CD4-positive, alpha-beta T cell (primary cell): ENCODE measurements around the gene GPC6. TPM values are rescaled to one million over a fixed set of nuclear protein-coding genes. Genes with fewer than 3 reads are reported as not detected.
"Not testable (repeated sequence)": the region's sequence is repeated elsewhere in the genome, so short reads cannot be mapped to it uniquely, and the experiment has no call there.

Experiments used
- ATAC-seq: fragments of 200-7000 bp; cut with Tn5 transposase; one replicate; pipeline ENCODE4 v1.10.0; 2022; ENCODE audit warnings: mild to moderate bottlenecking; ENCODE audit not compliant: poor library complexity
- CTCF ChIA-PET: fragments of 350-600 bp; sonication (Branson Sonifier 250); formaldehyde crosslinking; loops from one replicate; lab custom pipeline; 2021; ENCODE audit warnings: antibody characterized with exemption, inconsistent platforms; lab: Charles Lee
- POLR2A ChIA-PET: fragments of 350-600 bp; sonication (Branson Sonifier 250); formaldehyde crosslinking; loops from one replicate; lab custom pipeline; 2021; ENCODE audit warnings: antibody characterized with exemption, inconsistent platforms; lab: Charles Lee
- DNase-seq, 14 experiments: peaks; one replicate each; pipeline ENCODE4 v3.0.0-alpha.2; 2013 to 2020; ENCODE audit warnings: mixed read lengths in 2 of 14
- H3K27ac ChIP-seq, 2 donors: one replicate each; pipeline versions ENCODE4 v1.5.1 to v1.7.0; 2013; ENCODE audit warnings: low read length in 2 of 2, low read depth in 1 of 2, mild to moderate bottlenecking in 1 of 2
- H3K27me3 ChIP-seq, 2 experiments: 1 replicate in 1 of 2; 2 replicates in 1 of 2; pipeline versions ENCODE4 v1.6.1 to v1.7.0; 2013; ENCODE audit warnings: low read length in 2 of 2, control low read depth in 1 of 2, mild to moderate bottlenecking in 1 of 2, moderate library complexity in 1 of 2; ENCODE audit not compliant: insufficient read depth in 2 of 2, control insufficient read depth in 1 of 2
- H3K36me3 ChIP-seq: one replicate; pipeline ENCODE4 v1.6.1; 2013; ENCODE audit warnings: low read length, control low read depth; ENCODE audit not compliant: insufficient read depth
- H3K4me1 ChIP-seq: one replicate; pipeline ENCODE4 v1.6.1; 2013; ENCODE audit warnings: low read length, control low read depth; ENCODE audit not compliant: insufficient read depth
- H3K4me3 ChIP-seq: one replicate; pipeline ENCODE4 v1.5.1; 2013; ENCODE audit warnings: mild to moderate bottlenecking, low read length, moderate library complexity
- H3K9me3 ChIP-seq, 2 experiments: 1 replicate in 1 of 2; 2 replicates in 1 of 2; pipeline versions ENCODE4 v1.6.1 to v1.7.0; 2013; ENCODE audit warnings: low read length in 2 of 2, mild to moderate bottlenecking in 2 of 2, control low read depth in 1 of 2, moderate library complexity in 1 of 2; ENCODE audit not compliant: control insufficient read depth in 1 of 2, insufficient read depth in 1 of 2
- H3K27ac Mint-ChIP-seq: one replicate; pipeline ENCODE4 v1.8.0; 2020; ENCODE audit warnings: mixed read lengths
- H3K27me3 Mint-ChIP-seq: one replicate; pipeline ENCODE4 v1.8.0; 2021; ENCODE audit warnings: mixed read lengths
- H3K36me3 Mint-ChIP-seq: one replicate; pipeline ENCODE4 v1.8.0; 2021; ENCODE audit warnings: low read depth, mixed read lengths
- H3K4me1 Mint-ChIP-seq: one replicate; pipeline ENCODE4 v1.8.0; 2021; ENCODE audit warnings: low read depth, mixed read lengths
- H3K4me3 Mint-ChIP-seq: one replicate; pipeline ENCODE4 v1.8.0; 2020; ENCODE audit warnings: mild to moderate bottlenecking, mixed read lengths
- H3K9me3 Mint-ChIP-seq: one replicate; pipeline ENCODE4 v1.8.0; 2020; ENCODE audit warnings: mixed read lengths
- CTCF ChIP-seq: fragments of 200-600 bp; IDR thresholded peaks from one replicate; pipeline ENCODE4 v1.8.0; 2022; ENCODE audit warnings: antibody characterized with exemption, mild to moderate bottlenecking
- intact Hi-C, 2 experiments: fragments of 100-400 bp; cut with DNase I in 1 of 2; cut with micrococcal nuclease in 1 of 2; formaldehyde crosslinking; loops; one replicate each; pipeline versions ENCODE4 v1.15.1 to v1.9.0; 2023 to 2025; cut with DNase I, micrococcal nuclease
- total RNA-seq, 174 experiments: library from RNA in 2 of 174; stranded (reverse) in 2 of 174; gene quantifications; one replicate each; pipeline ENCODE4 v1.2.3 and lab custom pipeline; 2021 to 2026

Gene GPC6
- total RNA-seq, 2 experiments from 2014 or later, result not detected

GRCh38 chr13:94298346-94298745, 1071.7 kb downstream of the GPC6 start:
- TF ChIP-seq CTCF, result no peak
- Histone ChIP-seq H3K27me3 (no peaks in the 10 kb centered on the region), H3K4me1 (no peaks in the 10 kb centered on the region), H3K9me3 (peaks cover 0 to 3% of the 10 kb centered on the region in 2 experiments), H3K36me3 (no peaks in the 10 kb centered on the region), H3K27ac (no peak overlapping the region), H3K4me3 (no peak overlapping the region)
- ATAC-seq, result no peak
- intact Hi-C loops, result no loop called here
- no peak for DNase-seq
- POLR2A ChIA-PET, result no interaction called here
- H3K36me3 Mint-ChIP-seq, result no peaks in the 10 kb centered on the region
- no peak overlapping the region for H3K27ac Mint-ChIP-seq
- no peaks in the 10 kb centered on the region for H3K27me3 Mint-ChIP-seq
- no peaks in the 10 kb centered on the region for H3K4me1 Mint-ChIP-seq
- H3K9me3 Mint-ChIP-seq, result no peaks in the 10 kb centered on the region
- CTCF ChIA-PET, result no interaction called here
- H3K4me3 Mint-ChIP-seq, result no peak overlapping the region

GRCh38 chr13:94300401-94300800, 1073.8 kb downstream of the GPC6 start:
- no peaks in the 10 kb centered on the region for H3K36me3 ChIP-seq
- no peak overlapping the region for H3K27ac ChIP-seq
- H3K4me3 Mint-ChIP-seq, result no peak overlapping the region
- no peaks in the 10 kb centered on the region for H3K27me3 ChIP-seq
- H3K27me3 Mint-ChIP-seq, result no peaks in the 10 kb centered on the region
- peaks cover 0 to 3% of the 10 kb centered on the region in 2 experiments for H3K9me3 ChIP-seq
- no peaks in the 10 kb centered on the region for H3K4me1 Mint-ChIP-seq
- H3K27ac Mint-ChIP-seq, result no peak overlapping the region
- CTCF ChIA-PET, result interaction anchor here (0.6 kb wide), 1 partner anchor 8 kb away, joined by 3 read pairs; no protein-coding TSS in a partner anchor
- H3K36me3 Mint-ChIP-seq, result no peaks in the 10 kb centered on the region
- no peak overlapping the region for H3K4me3 ChIP-seq
- intact Hi-C loops, result no loop called here
- DNase-seq (no peak), ATAC-seq (no peak)
- H3K9me3 Mint-ChIP-seq, result no peaks in the 10 kb centered on the region
- POLR2A ChIA-PET, result no interaction called here
- no peak for TF ChIP-seq CTCF
- H3K4me1 ChIP-seq, result no peaks in the 10 kb centered on the region

- Mint-ChIP-seq H3K4me1 (no peaks in the 10 kb centered on the region), H3K9me3 (no peaks in the 10 kb centered on the region), H3K36me3 (no peaks in the 10 kb centered on the region), H3K4me3 (no peak overlapping the region), H3K27me3 (no peaks in the 10 kb centered on the region), H3K27ac (no peak overlapping the region)
- no peak for DNase-seq
- no peaks in the 10 kb centered on the region for H3K27me3 ChIP-seq
- CTCF ChIA-PET, result no interaction called here
- intact Hi-C loops, result no loop called here
- POLR2A ChIA-PET, result no interaction called here
- no peak overlapping the region for H3K4me3 ChIP-seq
- no peaks in the 10 kb centered on the region for H3K36me3 ChIP-seq
- no peak for ATAC-seq
- H3K9me3 ChIP-seq, result peaks cover 0 to 3% of the 10 kb centered on the region in 2 experiments
- H3K4me1 ChIP-seq, result no peaks in the 10 kb centered on the region
- no peak overlapping the region for H3K27ac ChIP-seq
- TF ChIP-seq CTCF, result no peak
Measured at GRCh38 chr13:94301487-94301886, 1074.9 kb downstream of the GPC6 start.

- CTCF ChIA-PET, H3K27me3 ChIP-seq, H3K4me3 Mint-ChIP-seq, H3K36me3 Mint-ChIP-seq, H3K9me3 ChIP-seq, H3K9me3 Mint-ChIP-seq, H3K4me3 ChIP-seq, DNase-seq, intact Hi-C loops, H3K4me1 ChIP-seq, H3K27me3 Mint-ChIP-seq, H3K27ac ChIP-seq, POLR2A ChIA-PET, H3K27ac Mint-ChIP-seq, ATAC-seq, H3K36me3 ChIP-seq, H3K4me1 Mint-ChIP-seq: not testable (repeated sequence)
Measured at GRCh38 chr13:94302847-94303565, 1076.4 kb downstream of the GPC6 start.
